GM12892 (cell line): ENCODE measurements around the gene SPOCK2.

Experiments used
- DNase-seq: peaks from one replicate; pipeline ENCODE4 v3.0.0; 2011; ENCODE audit not compliant: insufficient read length
- FAIRE-seq: peaks from 2 replicates; lab custom pipeline; 2011; peaks lifted over from hg19 to GRCh38; lab: Jason Lieb, UNC
- POLR2A ChIP-seq: IDR thresholded peaks from 2 replicates; pipeline ENCODE4 v1.6.1; 2011; ENCODE audit warnings: low read depth, low read length, control low read depth
- POLR2AphosphoS5 ChIP-seq: IDR thresholded peaks from 2 replicates; pipeline ENCODE4 v1.6.1; 2011; ENCODE audit warnings: low read depth, low read length, control low read depth
- TAF1 ChIP-seq: IDR thresholded peaks from 2 replicates; pipeline ENCODE4 v1.6.1; 2011; ENCODE audit warnings: low read depth, mild to moderate bottlenecking, control low read depth, low read length, borderline replicate concordance

Gene SPOCK2

GRCh38 chr10:72013202-72013945, 75.0 kb downstream of the SPOCK2 start:
- no peak for TF ChIP-seq POLR2AphosphoS5
- no peak for TF ChIP-seq POLR2A
- TF ChIP-seq TAF1, result no peak
- FAIRE-seq, result no peak
- DNase-seq, result no peak

DNA sequence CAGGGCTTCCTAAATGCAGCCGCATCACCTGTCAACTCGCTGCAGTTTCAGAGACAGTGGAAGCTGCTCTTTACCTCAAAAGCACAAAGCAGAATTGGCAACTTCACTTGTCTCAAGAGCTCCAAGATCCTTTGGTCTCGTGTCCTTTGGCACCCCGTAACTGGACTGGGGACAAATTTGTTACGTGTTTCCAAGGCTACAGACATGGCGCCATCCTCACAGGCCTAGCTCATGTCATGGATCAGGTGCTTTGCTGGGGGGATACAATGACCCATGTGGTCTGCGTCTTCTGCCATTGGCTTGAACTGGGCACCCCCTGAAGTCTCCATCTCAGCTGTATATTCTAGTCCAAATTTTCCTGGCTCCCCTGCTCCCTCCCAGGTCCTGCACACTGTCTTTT, 75.6 kb downstream of the SPOCK2 start:
- TF ChIP-seq TAF1 (no peak), POLR2AphosphoS5 (no peak), POLR2A (no peak)
- DNase-seq (no peak), FAIRE-seq (no peak)

DNA sequence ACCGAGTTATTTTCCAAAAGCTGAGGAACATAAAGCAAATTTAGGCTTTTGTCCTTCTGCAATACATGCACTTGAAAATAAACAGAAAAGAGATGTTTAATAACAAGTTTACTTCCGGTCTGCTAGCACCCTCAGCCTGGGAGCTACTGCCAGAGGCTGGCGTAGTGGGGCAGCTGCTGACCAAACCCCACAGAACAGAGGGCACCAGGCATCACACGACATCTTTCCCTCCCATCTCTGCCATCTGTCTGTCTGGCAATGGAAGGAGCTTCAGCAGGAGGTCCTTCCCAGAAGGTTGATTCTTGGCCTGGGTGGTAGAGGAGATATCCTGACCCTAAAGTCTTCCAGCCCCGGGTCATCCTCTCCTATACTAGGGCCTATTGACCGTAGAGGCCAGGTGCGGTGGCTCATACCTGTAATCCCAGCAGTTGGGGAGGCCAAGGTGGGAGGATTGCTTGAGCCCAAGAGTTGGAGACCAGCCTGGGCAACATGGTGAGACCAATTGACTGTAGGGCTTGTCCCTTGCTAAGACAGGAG, 76.3 kb downstream of the SPOCK2 start:
- no peak for TF ChIP-seq TAF1
- TF ChIP-seq POLR2A, result no peak
- no peak for TF ChIP-seq POLR2AphosphoS5
- FAIRE-seq (no peak), DNase-seq (no peak)

DNA sequence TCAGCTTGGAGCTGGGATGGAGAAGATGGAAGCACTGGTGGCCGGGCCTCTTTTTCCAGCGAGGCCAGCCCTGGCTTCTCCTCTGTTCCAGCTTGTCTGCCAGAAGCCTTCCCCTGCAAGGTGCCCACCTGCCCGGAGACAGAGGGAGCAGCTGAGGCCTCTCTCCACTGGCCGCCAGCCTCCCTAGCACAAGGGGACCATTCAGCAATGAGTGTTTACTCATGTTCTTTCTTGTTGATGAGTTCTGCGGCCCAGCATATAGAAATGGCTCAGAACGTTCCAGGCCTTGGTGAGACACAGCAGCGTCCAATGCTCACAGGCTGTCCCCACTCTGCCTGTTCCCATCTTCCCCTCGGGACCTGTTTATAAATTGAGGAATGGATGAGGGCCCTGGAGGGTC, 76.9 kb downstream of the SPOCK2 start:
- TF ChIP-seq TAF1 (no peak), POLR2A (no peak), POLR2AphosphoS5 (no peak)
- no peak for DNase-seq
- FAIRE-seq, result no peak

GRCh38 chr10:72011016-72011415, 77.3 kb downstream of the SPOCK2 start:
- TF ChIP-seq TAF1 (no peak), POLR2AphosphoS5 (no peak), POLR2A (no peak)
- FAIRE-seq, result no peak
- DNase-seq, result no peak

- TF ChIP-seq POLR2AphosphoS5 (no peak), POLR2A (no peak), TAF1 (no peak)
- no peak for DNase-seq
- no peak for FAIRE-seq
Observed at GRCh38 chr10:72010234-72010973, 77.9 kb downstream of the SPOCK2 start.

GRCh38 chr10:72009425-72010081, 78.8 kb downstream of the SPOCK2 start:
- TF ChIP-seq POLR2A, result no peak
- no peak for TF ChIP-seq TAF1
- TF ChIP-seq POLR2AphosphoS5, result no peak
- DNase-seq (no peak), FAIRE-seq (no peak)

GRCh38 chr10:72009051-72009424, 79.3 kb downstream of the SPOCK2 start:
- no peak for TF ChIP-seq POLR2A
- no peak for TF ChIP-seq TAF1
- TF ChIP-seq POLR2AphosphoS5, result no peak
- no peak for FAIRE-seq
- no peak for DNase-seq
